Activated CD4-positive, alpha-beta T cell treated with anti-CD3 and anti-CD28 coated beads for 4 hours (primary cell): ENCODE measurements around the gene NOX3.

Experiments
- DNase-seq, 2 donors: peaks; one replicate each; pipeline ENCODE4 v3.0.0-alpha.2; 2020

Gene NOX3

GRCh38 chr6:155399062-155399744 is 56.4 kb downstream of the NOX3 start:
- no peak for DNase-seq

GRCh38 chr6:155398701-155399061 is 57.0 kb downstream of the NOX3 start:
- no peak for DNase-seq

- DNase-seq, result no peak
Observed at GRCh38 chr6:155398221-155398620, 57.4 kb downstream of the NOX3 start.

- DNase-seq, result no peak
Observed at GRCh38 chr6:155397172-155397705, 58.4 kb downstream of the NOX3 start.

- no peak for DNase-seq
Observed at GRCh38 chr6:155396605-155397004, 59.0 kb downstream of the NOX3 start.

GRCh38 chr6:155395339-155395738 is 60.3 kb downstream of the NOX3 start:
- DNase-seq, result no peak

GRCh38 chr6:155389130-155389529 is 66.5 kb downstream of the NOX3 start:
- DNase-seq, result no peak

- no peak for DNase-seq
Observed at GRCh38 chr6:155388591-155388990, 67.0 kb downstream of the NOX3 start.

GRCh38 chr6:155387481-155387880 is 68.2 kb downstream of the NOX3 start:
- no peak for DNase-seq

GRCh38 chr6:155384321-155384952 is 71.2 kb downstream of the NOX3 start:
- no peak for DNase-seq

GRCh38 chr6:155383913-155384312 is 71.7 kb downstream of the NOX3 start:
- DNase-seq, result no peak

- DNase-seq, result no peak
Observed at GRCh38 chr6:155382338-155382685, 73.3 kb downstream of the NOX3 start.

GRCh38 chr6:155381673-155382337 is 73.8 kb downstream of the NOX3 start:
- DNase-seq, result no peak

- DNase-seq, result no peak
Observed at GRCh38 chr6:155380666-155381332, 74.8 kb downstream of the NOX3 start.

- no peak for DNase-seq
Observed at GRCh38 chr6:155378724-155379123, 76.9 kb downstream of the NOX3 start.

- no peak for DNase-seq
Observed at GRCh38 chr6:155378276-155378675, 77.4 kb downstream of the NOX3 start.

GRCh38 chr6:155377061-155377460 is 78.6 kb downstream of the NOX3 start:
- no peak for DNase-seq

GRCh38 chr6:155375801-155376200 is 79.8 kb downstream of the NOX3 start:
- no peak for DNase-seq

- DNase-seq, result no peak
Observed at GRCh38 chr6:155374681-155375080, 81.0 kb downstream of the NOX3 start.

- no peak for DNase-seq
Observed at GRCh38 chr6:155373276-155373675, 82.4 kb downstream of the NOX3 start.

- no peak for DNase-seq
Observed at GRCh38 chr6:155372256-155372655, 83.4 kb downstream of the NOX3 start.

GRCh38 chr6:155371230-155371629 is 84.4 kb downstream of the NOX3 start:
- DNase-seq, result no peak

- no peak for DNase-seq
Observed at GRCh38 chr6:155366325-155366724, 89.3 kb downstream of the NOX3 start.
